H9 (cell line): ENCODE measurements around the gene PARP3. TPM values are rescaled to one million over a fixed set of nuclear protein-coding genes. Genes with fewer than 3 reads are reported as not detected.

ENCODE experiments used
- DNase-seq: peaks from one replicate; pipeline ENCODE4 v3.0.0-alpha.2; 2017
- H2AFZ ChIP-seq: one replicate; pipeline ENCODE4 v1.6.1; 2013; ENCODE audit warnings: mild to moderate bottlenecking, low read length, control low read depth, moderate library complexity
- H2AK5ac ChIP-seq: 2 replicates; pipeline ENCODE4 v1.6.1; 2013; ENCODE audit warnings: low read length, control low read depth, mixed read lengths; ENCODE audit not compliant: insufficient read length
- H2BK120ac ChIP-seq: one replicate; pipeline ENCODE4 v1.6.1; 2013; ENCODE audit warnings: low read depth, mild to moderate bottlenecking, low read length, control low read depth, inconsistent platforms; ENCODE audit not compliant: poor library complexity, severe bottlenecking
- H2BK12ac ChIP-seq: 2 replicates; pipeline ENCODE4 v1.6.1; 2013; ENCODE audit warnings: low read length, control low read depth, mixed read lengths, low read depth; ENCODE audit not compliant: insufficient read length
- H2BK15ac ChIP-seq: 2 replicates; pipeline ENCODE4 v1.6.1; 2013; ENCODE audit warnings: low read depth, low read length, control low read depth
- H2BK20ac ChIP-seq: one replicate; pipeline ENCODE4 v1.6.1; 2013; ENCODE audit warnings: low read depth, mild to moderate bottlenecking, low read length, control low read depth, inconsistent platforms; ENCODE audit not compliant: poor library complexity, severe bottlenecking
- H2BK5ac ChIP-seq: 2 replicates; pipeline ENCODE4 v1.6.1; 2013; ENCODE audit warnings: low read length, control low read depth, mixed read lengths; ENCODE audit not compliant: insufficient read length
- H3K14ac ChIP-seq: 2 replicates; pipeline ENCODE4 v1.6.1; 2013; ENCODE audit warnings: low read length, control low read depth; ENCODE audit not compliant: insufficient read depth
- H3K18ac ChIP-seq: 2 replicates; pipeline ENCODE4 v1.6.1; 2013; ENCODE audit warnings: low read depth, mild to moderate bottlenecking, mixed read lengths, low read length, control low read depth; ENCODE audit not compliant: insufficient read length
- H3K23ac ChIP-seq: 2 replicates; pipeline ENCODE4 v1.6.1; 2013; ENCODE audit warnings: low read length, control low read depth, mixed read lengths, low read depth; ENCODE audit not compliant: insufficient read length
- H3K23me2 ChIP-seq: 2 replicates; pipeline ENCODE4 v1.6.1; 2013; ENCODE audit warnings: low read depth, mild to moderate bottlenecking, mixed read lengths, low read length, control low read depth; ENCODE audit not compliant: insufficient read length, poor library complexity, severe bottlenecking
- H3K27ac ChIP-seq: 2 replicates; pipeline ENCODE4 v1.5.1; 2013; ENCODE audit warnings: low read length, control low read depth, mixed read lengths, low read depth; ENCODE audit not compliant: insufficient read length
- H3K27me3 ChIP-seq: 2 replicates; pipeline ENCODE4 v1.6.1; 2013; ENCODE audit warnings: low read length, control low read depth, inconsistent platforms; ENCODE audit not compliant: insufficient read depth
- H3K4ac ChIP-seq: 2 replicates; pipeline ENCODE4 v1.6.1; 2013; ENCODE audit warnings: low read depth, mild to moderate bottlenecking, control low read depth, inconsistent platforms, low read length, moderate library complexity
- H3K4me1 ChIP-seq: 2 replicates; pipeline ENCODE4 v1.6.1; 2013; ENCODE audit warnings: low read length, control low read depth, inconsistent platforms; ENCODE audit not compliant: insufficient read depth
- H3K4me2 ChIP-seq: 2 replicates; pipeline ENCODE4 v1.6.1; 2013; ENCODE audit warnings: low read length, control low read depth, mixed read lengths; ENCODE audit not compliant: insufficient read length, insufficient read depth
- H3K56ac ChIP-seq: 2 replicates; pipeline ENCODE4 v1.6.1; 2013; ENCODE audit warnings: low read depth, mild to moderate bottlenecking, mixed read lengths, low read length, control low read depth; ENCODE audit not compliant: insufficient read length
- H3K79me1 ChIP-seq: 2 replicates; pipeline ENCODE4 v1.6.1; 2013; ENCODE audit warnings: low read depth, mild to moderate bottlenecking, moderate library complexity, low read length, control low read depth, inconsistent platforms; ENCODE audit not compliant: insufficient read depth, poor library complexity, severe bottlenecking
- H3K79me2 ChIP-seq: 2 replicates; pipeline ENCODE4 v1.6.1; 2013; ENCODE audit warnings: low read length, control low read depth, inconsistent platforms; ENCODE audit not compliant: insufficient read depth
- H3K9ac ChIP-seq: 2 replicates; pipeline ENCODE4 v1.6.1; 2013; ENCODE audit warnings: low read length, control low read depth, mixed read lengths; ENCODE audit not compliant: insufficient read length; ENCODE audit errors: extremely low read depth
- H3K9me3 ChIP-seq: one replicate; pipeline ENCODE4 v1.6.1; 2013; ENCODE audit warnings: low read depth, low read length, inconsistent platforms; ENCODE audit not compliant: control insufficient read depth
- H3T11ph ChIP-seq: one replicate; pipeline ENCODE4 v1.6.1; 2013; ENCODE audit warnings: mild to moderate bottlenecking, low read length, control low read depth, inconsistent platforms
- H4K20me1 ChIP-seq: one replicate; pipeline ENCODE4 v1.6.1; 2013; ENCODE audit not compliant: control insufficient read depth, insufficient read length, insufficient read depth
- H4K5ac ChIP-seq: 2 replicates; pipeline ENCODE4 v1.6.1; 2013; ENCODE audit warnings: low read depth, mild to moderate bottlenecking, mixed read lengths, low read length, control low read depth; ENCODE audit not compliant: insufficient read length
- H4K8ac ChIP-seq: replicated peaks from 2 replicates; pipeline ENCODE4 v1.6.1; 2013; ENCODE audit warnings: low read length, control low read depth, mixed read lengths, low read depth; ENCODE audit not compliant: insufficient read length
- H4K91ac ChIP-seq: 2 replicates; pipeline ENCODE4 v1.6.1; 2013; ENCODE audit warnings: low read depth, mild to moderate bottlenecking, moderate library complexity, mixed read lengths, low read length, control low read depth; ENCODE audit not compliant: insufficient read length
- H3K27ac Mint-ChIP-seq, 3 experiments: 2 replicates in 2 of 3; 3 replicates in 1 of 3; pipeline ENCODE4 v1.8.0; 2020 to 2021; ENCODE audit warnings: mixed read lengths in 3 of 3, mild to moderate bottlenecking in 1 of 3, moderate library complexity in 1 of 3
- H3K27me3 Mint-ChIP-seq: 2 replicates; pipeline ENCODE4 v1.8.0; 2021; ENCODE audit warnings: low read depth, mild to moderate bottlenecking, moderate library complexity, mixed read lengths
- H3K36me3 Mint-ChIP-seq, 3 experiments: 2 replicates in 2 of 3; 3 replicates in 1 of 3; pipeline ENCODE4 v1.8.0; 2020 to 2021; ENCODE audit warnings: low read depth in 3 of 3, mixed read lengths in 3 of 3; ENCODE audit not compliant: insufficient read depth in 1 of 3
- H3K4me1 Mint-ChIP-seq, 2 experiments: 2 replicates each; pipeline ENCODE4 v1.8.0; 2020; ENCODE audit warnings: mixed read lengths in 2 of 2
- H3K4me3 Mint-ChIP-seq, 2 experiments: 2 replicates in 1 of 2; 3 replicates in 1 of 2; pipeline ENCODE4 v1.8.0; 2020 to 2021; ENCODE audit warnings: mild to moderate bottlenecking in 2 of 2, mixed read lengths in 2 of 2, moderate library complexity in 1 of 2
- H3K9me3 Mint-ChIP-seq, 2 experiments: 2 replicates in 1 of 2; 3 replicates in 1 of 2; pipeline ENCODE4 v1.8.0; 2020; ENCODE audit warnings: mild to moderate bottlenecking in 2 of 2, mixed read lengths in 2 of 2, moderate library complexity in 1 of 2
- CTCF ChIP-seq: fragments of 200-600 bp; sonication (generic); conservative IDR thresholded peaks from 3 replicates; pipeline ENCODE4 v1.8.0; 2021; ENCODE audit warnings: antibody characterized with exemption, mild to moderate bottlenecking
- WGBS: extraction: QIAGEN DNeasy Blood & Tissue Kit; methylation state at CpG from one replicate; pipeline ENCODE4 v1.1.7; 2013; ENCODE audit warnings: missing lambda C conversion rate, low lambda C conversion rate, mixed read lengths; ENCODE audit not compliant: insufficient read length; ENCODE audit errors: extremely low coverage; 5-methylcytosine and 5-hydroxymethylcytosine counted together
- total RNA-seq: library from RNA; stranded (reverse); gene quantifications from 2 replicates; pipeline ENCODE4 v1.2.1, GENCODE V29; 2021

Gene PARP3
- total RNA-seq, 1 experiment from 2014 or later = 1.3 TPM

- Histone ChIP-seq H4K8ac (no peak overlapping the region), H2BK20ac (no peak overlapping the region), H3K23ac (no peak overlapping the region), H4K91ac (no peak overlapping the region), H3K23me2 (peaks cover 11% of the 10 kb centered on the region), H3K4me2 (peak overlapping the region; percentile 67), H3K27ac (no peak overlapping the region), H3K9ac (no peak overlapping the region), H3K79me2 (no peaks in the 10 kb centered on the region), H3K79me1 (no peaks in the 10 kb centered on the region), H3K18ac (peak overlapping the region; percentile 46), H3K27me3 (no peaks in the 10 kb centered on the region), H4K5ac (no peak overlapping the region), H3K4ac (no peak overlapping the region), H3T11ph (no peak overlapping the region), H2BK12ac (no peak overlapping the region), H2BK15ac (no peak overlapping the region), H2AFZ (no peak overlapping the region), H2BK5ac (no peak overlapping the region), H3K9me3 (no peaks in the 10 kb centered on the region), H2BK120ac (no peak overlapping the region), H2AK5ac (no peak overlapping the region), H3K56ac (no peak overlapping the region), H3K14ac (peak overlapping the region; percentile 44; the same call in 1 of the 2 replicates), H3K4me1 (peaks cover 11% of the 10 kb centered on the region; the same call in 1 of the 2 replicates), H4K20me1 (no peaks in the 10 kb centered on the region)
- no CpG with 5 or more reads among the region's 33 CpGs for WGBS
- no peak for DNase-seq
- Mint-ChIP-seq H3K27me3 (peaks cover 35% of the 10 kb centered on the region), H3K27ac (no peak overlapping the region), H3K36me3 (peaks cover 0 to 5% (median 2%) of the 10 kb centered on the region in 3 experiments; a peak in 4 of 7 replicates), H3K4me3 (peak overlapping the region; percentile 59 to 86), H3K4me1 (peaks cover 46 to 74% of the 10 kb centered on the region in 2 experiments), H3K9me3 (no peaks in the 10 kb centered on the region)
- no peak for TF ChIP-seq CTCF
Measured at GRCh38 chr3:51966922-51967383, 24.8 kb downstream of the PARP3 start.
